Heart left ventricle (tissue), 16 donors: ENCODE results near the gene APC. TPM values are rescaled to one million over a fixed set of nuclear protein-coding genes. Genes with fewer than 3 reads are reported as not detected.

Experiments
- ATAC-seq, 4 donors: fragments of 200-7000 bp; cut with Tn5 transposase; one replicate each; pipeline ENCODE4 v1.9.1; 2020 to 2022; ENCODE audit warnings: moderate library complexity in 4 of 4, mild to moderate bottlenecking in 3 of 4, moderate number of reproducible peaks in 1 of 4
- DNase-seq, 5 donors: peaks; one replicate each; pipeline ENCODE4 v3.0.0-alpha.2; 2020
- H3K27ac ChIP-seq, 12 donors: fragments of 200-600 bp; sonication (generic) in 4 of 12; one replicate each; pipeline versions ENCODE4 v1.5.0 to v1.8.0; 2016 to 2022; ENCODE audit warnings: mild to moderate bottlenecking in 2 of 12
- H3K27me3 ChIP-seq, 9 donors: fragments of 200-600 bp; sonication (generic) in 2 of 9; one replicate each; pipeline versions ENCODE4 v1.5.1 to v1.8.0; 2016 to 2022; ENCODE audit warnings: mild to moderate bottlenecking in 3 of 9
- H3K36me3 ChIP-seq, 9 donors: fragments of 200-600 bp; sonication (generic) in 2 of 9; one replicate each; pipeline versions ENCODE4 v1.5.0 to v1.8.0; 2018 to 2022; ENCODE audit warnings: mild to moderate bottlenecking in 2 of 9
- H3K4me1 ChIP-seq, 12 donors: fragments of 200-600 bp; sonication (generic) in 4 of 12; one replicate each; pipeline versions ENCODE4 v1.5.0 to v1.8.0; 2016 to 2022; ENCODE audit warnings: mild to moderate bottlenecking in 3 of 12
- H3K4me3 ChIP-seq, 12 donors: fragments of 200-600 bp; sonication (generic) in 4 of 12; one replicate each; pipeline versions ENCODE4 v1.5.0 to v1.8.0; 2017 to 2022; ENCODE audit warnings: mild to moderate bottlenecking in 9 of 12, moderate library complexity in 4 of 12
- H3K9me3 ChIP-seq, 12 donors: fragments of 200-600 bp; sonication (generic) in 4 of 12; one replicate each; pipeline versions ENCODE4 v1.5.0 to v1.8.0; 2016 to 2022; ENCODE audit warnings: mild to moderate bottlenecking in 1 of 12
- POLR2A ChIP-seq, 2 donors: fragments of 450-650 bp; IDR thresholded peaks; one replicate each; pipeline ENCODE4 v1.6.1; 2017; ENCODE audit warnings: antibody characterized with exemption in 2 of 2, mild to moderate bottlenecking in 2 of 2, moderate library complexity in 2 of 2
- WGBS, 4 donors: extraction: QIAGEN DNeasy Blood & Tissue Kit in 2 of 4; methylation state at CpG; one replicate each; pipeline versions ENCODE4 v1.1.5 to v1.1.7; 2013 to 2018; 5-methylcytosine and 5-hydroxymethylcytosine counted together
- intact Hi-C, 10 donors: fragments of 100-400 bp; cut with DNase I; formaldehyde crosslinking; loops; one replicate each; pipeline versions ENCODE4 v1.11.1 to v1.14.2; 2022
- polyA plus RNA-seq, 2 donors: library from polyadenylated mRNA; stranded (reverse); fragments of 200-250 nt; gene quantifications; one replicate each; pipeline ENCODE4 v1.2.3, GENCODE V29; 2013
- total RNA-seq, 9 donors: library from RNA; depleted of rRNA in 2 of 9; stranded (reverse); fragments of >200 nt in 2 of 9; fragmentation: NEBNext Ultra II Directional in 3 of 9; extraction: Animal tissue kit (Norgen Biotek cat#: 25700) in 3 of 9; gene quantifications; one replicate each; pipeline versions ENCODE4 v1.1.0 to v1.2.4, GENCODE V29; 2016 to 2023
- TF ChIP-seq, protein P1 (sequence below), 12 donors: fragments of 200-600 bp; sonication (generic) in 4 of 12; IDR thresholded peaks; one replicate each; pipeline versions ENCODE4 v1.5.0 to v1.8.0; 2018 to 2022; ENCODE audit warnings: antibody characterized with exemption in 12 of 12, mild to moderate bottlenecking in 5 of 12
- donor health status: ischemic (EF 13 %, LVEDD 7.1; RV severe dilation, severe dysfunction).
- donor health status: healthy with polysubstance abuse.
- donor health status: DM: no; HTN: yes; CAD: no.
- donor health status: DM: no; HTN: no; CAD: no.
- donor health status: ischemic (EF 25% LVEDD 6.9; RV normal size, moderate dysfunction).
- donor health status: ischemic (EF 25% LVEDD 5.7; RV mildly dilated, moderate dysfunction).
- donor health status: healthy.
- donor health status: DM: yes; HTN: yes; CAD: no.
- donor health status: ischemic (EF 35%, LVEDD 5.7; RV mildly dilated, moderate dysfunction).
- donor health status: nonischemic (EF 11% LVEDD 7.7; RV severe dilation, severe dysfunction).
- donor health status: DM: yes; HTN: yes; CAD: no.
- donor health status: PGD.
- donor health status: ischemic (EF 29% LVEDD 5.4; RV normal size, mild dysfunction).
- donor health status: nonischemic (EF 23%, LVEDD 6.1; RV moderate dilation, normal function).

The APC gene
- total and polyA plus RNA-seq, 11 donors: 3.8 to 65.3 (median 37.4) TPM

DNA sequence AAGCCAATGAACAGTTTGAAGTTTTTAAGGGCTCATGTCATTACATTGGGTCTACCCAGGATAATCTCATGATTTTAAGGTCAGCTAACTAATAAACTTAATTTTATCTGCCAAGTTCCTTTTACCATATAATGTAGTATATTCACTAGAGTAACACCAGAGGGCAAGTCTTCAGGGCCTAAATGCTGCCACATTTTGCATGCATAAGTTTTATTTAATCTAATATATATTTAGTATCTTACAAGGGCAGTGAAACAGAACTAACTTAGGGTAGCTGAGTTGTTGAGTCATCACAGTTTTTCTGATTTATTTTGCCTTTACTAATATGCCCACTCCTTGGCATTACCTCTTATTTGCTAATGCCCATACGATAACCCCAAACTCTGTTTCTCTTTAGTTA, 8.1 kb upstream of the APC start:
- no peak overlapping the region for H3K27ac ChIP-seq
- H3K4me1 ChIP-seq: peaks cover 0 to 7% (median 0%) of the 10 kb centered on the region in 12 donors
- H3K9me3 ChIP-seq: peaks cover 0 to 10% (median 0%) of the 10 kb centered on the region in 12 donors
- H3K27me3 ChIP-seq: no peaks in the 10 kb centered on the region
- H3K4me3 ChIP-seq: no peak overlapping the region
- no peak for ATAC-seq
- no peaks in the 10 kb centered on the region for H3K36me3 ChIP-seq
- intact Hi-C loops: loop anchor here in 1 of 10 donors (10.0 kb wide), 1 partner anchor 565 kb away; no protein-coding TSS in a partner anchor
- WGBS, 4 donors: 96 to 98% (median 97%) methylated on average over 1 of the region's 1 CpG
- DNase-seq: no peak
- TF ChIP-seq, protein P1, sequence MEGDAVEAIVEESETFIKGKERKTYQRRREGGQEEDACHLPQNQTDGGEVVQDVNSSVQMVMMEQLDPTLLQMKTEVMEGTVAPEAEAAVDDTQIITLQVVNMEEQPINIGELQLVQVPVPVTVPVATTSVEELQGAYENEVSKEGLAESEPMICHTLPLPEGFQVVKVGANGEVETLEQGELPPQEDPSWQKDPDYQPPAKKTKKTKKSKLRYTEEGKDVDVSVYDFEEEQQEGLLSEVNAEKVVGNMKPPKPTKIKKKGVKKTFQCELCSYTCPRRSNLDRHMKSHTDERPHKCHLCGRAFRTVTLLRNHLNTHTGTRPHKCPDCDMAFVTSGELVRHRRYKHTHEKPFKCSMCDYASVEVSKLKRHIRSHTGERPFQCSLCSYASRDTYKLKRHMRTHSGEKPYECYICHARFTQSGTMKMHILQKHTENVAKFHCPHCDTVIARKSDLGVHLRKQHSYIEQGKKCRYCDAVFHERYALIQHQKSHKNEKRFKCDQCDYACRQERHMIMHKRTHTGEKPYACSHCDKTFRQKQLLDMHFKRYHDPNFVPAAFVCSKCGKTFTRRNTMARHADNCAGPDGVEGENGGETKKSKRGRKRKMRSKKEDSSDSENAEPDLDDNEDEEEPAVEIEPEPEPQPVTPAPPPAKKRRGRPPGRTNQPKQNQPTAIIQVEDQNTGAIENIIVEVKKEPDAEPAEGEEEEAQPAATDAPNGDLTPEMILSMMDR (IDR thresholded peaks at IDR 0.05): no peak
- TF ChIP-seq POLR2A (IDR thresholded peaks at IDR 0.05): no peak

DNA sequence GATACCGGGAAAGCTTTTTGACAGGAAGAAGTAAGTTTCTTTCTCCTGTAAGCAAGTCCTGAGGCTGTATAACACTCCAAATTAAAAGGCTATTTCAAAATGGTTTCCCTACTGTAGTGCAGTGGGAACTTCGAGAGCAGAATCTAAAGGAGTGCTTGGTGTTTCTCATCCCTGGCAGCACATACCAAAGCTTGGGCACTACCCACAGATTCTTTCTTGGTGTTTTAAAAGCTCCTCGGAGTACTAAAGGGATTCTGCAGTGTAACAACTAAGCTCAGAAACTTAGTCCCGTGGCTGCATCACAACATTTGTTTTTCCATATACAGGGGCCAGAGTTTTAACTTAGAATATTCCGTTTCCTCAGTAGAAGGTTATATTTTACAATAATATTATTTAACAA, 5.6 kb upstream of the APC start:
- WGBS, 4 donors: 89 to 93% (median 93%) methylated on average over 5 of the region's 5 CpGs
- ATAC-seq: no peak
- intact Hi-C loops: loop anchor here in 1 of 10 donors (10.0 kb wide), 1 partner anchor 567 kb away; no protein-coding TSS in a partner anchor
- Histone ChIP-seq H3K4me3 (no peak overlapping the region), H3K36me3 (no peaks in the 10 kb centered on the region), H3K9me3 (no peaks in the 10 kb centered on the region), H3K4me1 (peaks cover 0 to 22% (median 7%) of the 10 kb centered on the region in 12 donors), H3K27me3 (no peaks in the 10 kb centered on the region), H3K27ac (no peak overlapping the region)
- no peak for DNase-seq
- no peak for TF ChIP-seq POLR2A (IDR thresholded peaks at IDR 0.05)
- TF ChIP-seq, protein P1 (IDR thresholded peaks at IDR 0.05): no peak

DNA sequence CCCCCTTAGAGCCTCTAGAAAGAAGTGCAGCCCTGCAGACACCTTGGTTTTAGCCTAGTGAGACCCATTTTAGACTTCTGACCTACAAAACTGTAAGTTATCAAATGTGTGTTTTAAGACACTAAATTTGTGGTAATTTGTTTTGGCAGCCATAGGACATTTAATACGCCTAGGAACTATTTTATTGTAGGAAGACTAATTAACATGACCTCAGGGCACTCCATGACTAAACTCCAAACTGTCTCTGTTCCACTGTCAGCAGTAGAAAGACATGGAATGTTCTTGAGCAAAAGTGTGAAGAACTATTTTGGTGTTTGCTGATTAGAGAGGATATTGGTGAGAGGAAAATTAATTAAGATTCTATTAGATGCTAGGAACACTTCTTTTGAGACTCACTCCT, 4.1 kb upstream of the APC start:
- ATAC-seq (no peak), DNase-seq (no peak)
- no peaks in the 10 kb centered on the region for H3K9me3 ChIP-seq
- H3K27me3 ChIP-seq: no peaks in the 10 kb centered on the region
- TF ChIP-seq POLR2A (IDR thresholded peaks at IDR 0.05): no peak
- TF ChIP-seq, protein P1 (IDR thresholded peaks at IDR 0.05): no peak
- peaks cover 0 to 30% (median 12%) of the 10 kb centered on the region in 12 donors for H3K4me1 ChIP-seq
- no peak overlapping the region for H3K27ac ChIP-seq
- no peaks in the 10 kb centered on the region for H3K36me3 ChIP-seq
- 88 to 96% (median 94%) methylated on average over 1 of the region's 1 CpG for WGBS, 4 donors
- intact Hi-C loops: loop anchor here in 1 of 10 donors (10.0 kb wide), 1 partner anchor 569 kb away; no protein-coding TSS in a partner anchor
- H3K4me3 ChIP-seq: no peak overlapping the region

DNA sequence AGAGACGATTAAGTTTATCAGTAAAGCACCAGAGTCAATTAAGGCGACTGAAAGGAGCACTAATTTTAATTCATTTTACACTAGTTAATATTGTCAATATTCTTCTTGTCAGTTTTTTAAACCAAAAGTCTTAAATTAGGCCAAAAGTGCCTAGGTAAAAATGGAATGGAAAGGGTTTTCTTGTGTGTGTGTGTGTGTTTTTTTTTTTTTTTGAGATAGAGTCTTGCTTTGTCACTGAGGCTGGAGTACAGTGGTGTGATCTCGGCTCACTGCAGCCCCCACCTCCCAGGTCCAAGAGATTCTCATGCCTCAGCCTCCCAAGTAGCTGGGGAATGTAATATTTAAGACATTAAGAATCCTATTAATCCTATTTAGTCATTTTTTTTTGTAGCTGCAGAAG, 3.1 kb upstream of the APC start:
- intact Hi-C loops: loop anchor here in 1 of 10 donors (10.0 kb wide), 1 partner anchor 570 kb away; no protein-coding TSS in a partner anchor
- Histone ChIP-seq H3K9me3 (no peaks in the 10 kb centered on the region), H3K27me3 (no peaks in the 10 kb centered on the region), H3K27ac (no peak overlapping the region), H3K4me1 (peaks cover 0 to 40% (median 21%) of the 10 kb centered on the region in 12 donors), H3K36me3 (no peaks in the 10 kb centered on the region), H3K4me3 (no peak overlapping the region)
- TF ChIP-seq, protein P1 (IDR thresholded peaks at IDR 0.05): no peak
- TF ChIP-seq POLR2A (IDR thresholded peaks at IDR 0.05): no peak
- 80 to 91% (median 86%) methylated on average over 3 of the region's 3 CpGs for WGBS, 4 donors
- ATAC-seq: no peak
- no peak for DNase-seq
